Endothelial cell of umbilical vein (primary cell): ENCODE data around the gene UNC5C. TPM values are rescaled to one million over a fixed set of nuclear protein-coding genes. Genes with fewer than 3 reads are reported as not detected.

Source experiments
- BruUV-seq: library from RNA; stranded (reverse); fragments of 400-500 nt; replicated peaks from 2 replicates; lab custom pipeline; 2021; lab: Mats Ljungman, UMichigan
- CTCF ChIA-PET: fragments of 300-600, 350-600 bp; sonication (Branson Sonifier 250); formaldehyde crosslinking; loops from one replicate; lab custom pipeline; 2021; ENCODE audit warnings: antibody characterized with exemption, inconsistent platforms; lab: Charles Lee
- POLR2A ChIA-PET: fragments of 300-600, 350-600 bp; sonication (Branson Sonifier 250); formaldehyde crosslinking; loops from one replicate; lab custom pipeline; 2021; ENCODE audit warnings: antibody characterized with exemption, inconsistent platforms; lab: Charles Lee
- DNase-seq: peaks from one replicate; pipeline ENCODE4 v3.0.0-alpha.2; 2011; ENCODE audit warnings: low read depth, low spot score
- FAIRE-seq: peaks from 2 replicates; lab custom pipeline; 2011; peaks lifted over from hg19 to GRCh38; lab: Jason Lieb, UNC
- H2AFZ ChIP-seq: 2 replicates; pipeline ENCODE4 v1.6.0; 2012; ENCODE audit warnings: low read depth, low read length, control low read depth, inconsistent platforms
- H3K27ac ChIP-seq: 2 replicates; pipeline ENCODE4 v1.5.1; 2011; ENCODE audit warnings: low read depth, mild to moderate bottlenecking, control low read depth, low read length, moderate library complexity; ENCODE audit not compliant: insufficient read depth
- H3K27me3 ChIP-seq, 2 experiments: 2 replicates each; pipeline versions ENCODE4 v1.6.0 to v1.6.1; 2011; ENCODE audit warnings: low read length in 2 of 2, mixed read lengths in 1 of 2; ENCODE audit not compliant: control insufficient read depth in 2 of 2, insufficient read depth in 2 of 2
- H3K36me3 ChIP-seq, 2 experiments: 2 replicates in 1 of 2; 3 replicates in 1 of 2; pipeline ENCODE4 v1.5.1; 2011; ENCODE audit warnings: low read length in 2 of 2, mild to moderate bottlenecking in 1 of 2, moderate library complexity in 1 of 2; ENCODE audit not compliant: control insufficient read depth in 2 of 2, insufficient read depth in 2 of 2; ENCODE audit errors: extremely low read depth in 1 of 2
- H3K4me1 ChIP-seq: 3 replicates; pipeline ENCODE4 v1.5.1; 2011; ENCODE audit warnings: mild to moderate bottlenecking, low read length; ENCODE audit not compliant: control insufficient read depth, insufficient read depth; ENCODE audit errors: extremely low read depth
- H3K4me2 ChIP-seq: 2 replicates; pipeline ENCODE4 v1.6.1; 2011; ENCODE audit warnings: low read length, control low read depth, mixed read lengths; ENCODE audit not compliant: insufficient read depth
- H3K4me3 ChIP-seq, 3 experiments: fragments of 200-600 bp in 1 of 3; sonication (generic), shearing (Covaris generic) in 1 of 3; replicated peaks in 1 of 3; 2 replicates each; pipeline ENCODE4 v1.5.1; 2011 to 2016; ENCODE audit warnings: control low read depth in 3 of 3, low read length in 3 of 3, mild to moderate bottlenecking in 2 of 3, inconsistent platforms in 1 of 3, low read depth in 1 of 3, moderate library complexity in 1 of 3; ENCODE audit not compliant: insufficient read depth in 1 of 3
- H3K79me2 ChIP-seq: 2 replicates; pipeline ENCODE4 v1.6.0; 2012; ENCODE audit warnings: low read length, inconsistent platforms; ENCODE audit not compliant: control insufficient read depth, insufficient read depth
- H3K9ac ChIP-seq: replicated peaks from 2 replicates; pipeline ENCODE3; 2011; ENCODE audit warnings: low read length, control low read depth; ENCODE audit not compliant: insufficient read depth; ENCODE audit errors: extremely low read depth
- H3K9me1 ChIP-seq: replicated peaks from 3 replicates; pipeline ENCODE4 v1.6.0; 2011; ENCODE audit warnings: mild to moderate bottlenecking, low read length; ENCODE audit not compliant: control insufficient read depth, insufficient read depth; ENCODE audit errors: extremely low read depth
- H3K9me3 ChIP-seq: replicated peaks from 2 replicates; pipeline ENCODE4 v1.5.1; 2012; ENCODE audit warnings: low read length, inconsistent platforms; ENCODE audit not compliant: control insufficient read depth, insufficient read depth
- H4K20me1 ChIP-seq: replicated peaks from 2 replicates; pipeline ENCODE3; 2011; ENCODE audit warnings: mild to moderate bottlenecking, low read length; ENCODE audit not compliant: control insufficient read depth, insufficient read depth; ENCODE audit errors: extremely low read depth
- EZH2 ChIP-seq: IDR thresholded peaks from 2 replicates; pipeline ENCODE4 v1.6.1; 2012; ENCODE audit warnings: borderline replicate concordance, low read depth, mild to moderate bottlenecking, moderate library complexity, low read length, inconsistent platforms; ENCODE audit not compliant: severe bottlenecking
- FOS ChIP-seq: IDR thresholded peaks from 2 replicates; pipeline ENCODE4 v1.6.1; 2011; ENCODE audit warnings: mild to moderate bottlenecking, low read length, moderate library complexity, borderline replicate concordance; ENCODE audit not compliant: insufficient read depth
- GATA2 ChIP-seq: IDR thresholded peaks from 2 replicates; pipeline ENCODE4 v1.7.0; 2011; ENCODE audit warnings: low read depth, mild to moderate bottlenecking, moderate library complexity, mixed read lengths, low read length; ENCODE audit not compliant: insufficient read length, insufficient read depth
- JUN ChIP-seq: IDR thresholded peaks from 2 replicates; pipeline ENCODE4 v1.6.1; 2011; ENCODE audit warnings: borderline replicate concordance, low read depth; ENCODE audit not compliant: insufficient read length, insufficient read depth
- MYC ChIP-seq: IDR thresholded peaks from one replicate; pipeline ENCODE4 v1.6.1; 2011; ENCODE audit warnings: mild to moderate bottlenecking, low read depth, low read length
- POLR2A ChIP-seq: IDR thresholded peaks from 2 replicates; pipeline ENCODE4 v1.6.1; 2012; ENCODE audit warnings: low read depth, mild to moderate bottlenecking, control low read depth, low read length
- POLR2AphosphoS5 ChIP-seq: IDR thresholded peaks from 2 replicates; pipeline ENCODE4 v1.6.1; 2012; ENCODE audit warnings: low read depth, mild to moderate bottlenecking, control low read depth, low read length, moderate library complexity; ENCODE audit not compliant: insufficient read depth
- dilution Hi-C: fragments of 300-500 bp; cut with MboI; formaldehyde crosslinking; loops from one replicate; pipeline ENCODE4 v1.15.0; 2019; ENCODE audit warnings: low sequenced_read_pairs; ENCODE audit not compliant: extremely low pct_ligation_motif_present
- intact Hi-C: fragments of 100-400 bp; cut with micrococcal nuclease; formaldehyde crosslinking; loops from one replicate; pipeline ENCODE4 v1.10.0; 2022
- polyA plus RNA-seq, 4 experiments: library from polyadenylated mRNA; depleted of rRNA in 3 of 4; stranded (reverse) in 3 of 4; unstranded in 1 of 4; fragments of >200 nt; gene quantifications; 2 replicates each; pipeline versions ENCODE4 v1.2.1 to v1.2.3, GENCODE V29; 2011 to 2012; ENCODE audit warnings: missing spikeins in 1 of 4
- total RNA-seq: library from RNA; stranded (reverse); gene quantifications from 2 replicates; pipeline ENCODE4 v1.2.3, GENCODE V29; 2021
- TF ChIP-seq, protein P1 (sequence below): IDR thresholded peaks from 2 replicates; pipeline ENCODE4 v1.6.1; 2011; ENCODE audit not compliant: insufficient read depth, insufficient read length
- TF ChIP-seq, protein P2 (sequence below), 2 donors: IDR thresholded peaks; 1 replicate in 1 of 2; 2 replicates in 1 of 2; pipeline ENCODE4 v1.5.1; 2011; ENCODE audit warnings: low read length in 2 of 2, mild to moderate bottlenecking in 2 of 2, moderate library complexity in 2 of 2, control low read depth in 1 of 2, inconsistent platforms in 1 of 2, low read depth in 1 of 2; ENCODE audit not compliant: insufficient read depth in 1 of 2; ENCODE audit errors: extremely low read depth in 1 of 2

The UNC5C gene
- total and polyA plus RNA-seq, 2 donors (not counting 3 experiments of a cell fraction or from before 2014, with no cell fraction given) = 0.44 to 0.53 TPM

DNA sequence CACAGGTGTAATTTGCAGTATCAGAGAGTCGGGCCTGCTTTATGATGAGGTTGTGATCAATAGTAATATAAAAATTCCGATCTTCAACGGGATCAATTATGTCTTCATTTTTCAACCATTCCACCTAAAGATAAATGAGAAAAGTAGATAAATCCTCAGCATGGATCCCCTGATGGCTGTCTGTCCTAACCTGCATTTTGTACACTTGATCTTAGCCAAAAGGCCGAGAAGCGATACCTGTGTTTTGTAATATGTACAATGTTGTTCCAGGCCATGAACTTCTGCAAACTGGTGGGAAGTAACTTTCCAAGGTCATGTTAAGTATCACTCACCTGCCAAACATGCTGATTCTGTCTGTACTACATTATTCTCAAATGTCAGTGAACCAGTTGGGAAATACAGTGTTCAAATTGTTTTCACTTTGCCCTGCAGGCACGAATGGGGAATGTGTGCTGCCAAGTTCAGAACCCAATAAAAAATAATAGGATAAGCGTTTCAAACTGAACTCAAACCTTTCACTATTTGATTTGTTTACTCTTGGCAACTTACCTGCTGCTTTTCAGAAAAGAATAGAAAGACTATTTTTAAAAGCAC, 298.1 kb downstream of the UNC5C start:
- no TSS peak for BruUV-seq
- POLR2A ChIA-PET = no interaction called here
- TF ChIP-seq POLR2A = no peak
- no peak for TF ChIP-seq EZH2
- TF ChIP-seq, protein P1, sequence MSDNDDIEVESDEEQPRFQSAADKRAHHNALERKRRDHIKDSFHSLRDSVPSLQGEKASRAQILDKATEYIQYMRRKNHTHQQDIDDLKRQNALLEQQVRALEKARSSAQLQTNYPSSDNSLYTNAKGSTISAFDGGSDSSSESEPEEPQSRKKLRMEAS = no peak
- no peak for TF ChIP-seq GATA2
- no peak for TF ChIP-seq JUN
- no peak for TF ChIP-seq POLR2AphosphoS5
- no peak for TF ChIP-seq FOS
- TF ChIP-seq MYC = no peak
- TF ChIP-seq, protein P2, sequence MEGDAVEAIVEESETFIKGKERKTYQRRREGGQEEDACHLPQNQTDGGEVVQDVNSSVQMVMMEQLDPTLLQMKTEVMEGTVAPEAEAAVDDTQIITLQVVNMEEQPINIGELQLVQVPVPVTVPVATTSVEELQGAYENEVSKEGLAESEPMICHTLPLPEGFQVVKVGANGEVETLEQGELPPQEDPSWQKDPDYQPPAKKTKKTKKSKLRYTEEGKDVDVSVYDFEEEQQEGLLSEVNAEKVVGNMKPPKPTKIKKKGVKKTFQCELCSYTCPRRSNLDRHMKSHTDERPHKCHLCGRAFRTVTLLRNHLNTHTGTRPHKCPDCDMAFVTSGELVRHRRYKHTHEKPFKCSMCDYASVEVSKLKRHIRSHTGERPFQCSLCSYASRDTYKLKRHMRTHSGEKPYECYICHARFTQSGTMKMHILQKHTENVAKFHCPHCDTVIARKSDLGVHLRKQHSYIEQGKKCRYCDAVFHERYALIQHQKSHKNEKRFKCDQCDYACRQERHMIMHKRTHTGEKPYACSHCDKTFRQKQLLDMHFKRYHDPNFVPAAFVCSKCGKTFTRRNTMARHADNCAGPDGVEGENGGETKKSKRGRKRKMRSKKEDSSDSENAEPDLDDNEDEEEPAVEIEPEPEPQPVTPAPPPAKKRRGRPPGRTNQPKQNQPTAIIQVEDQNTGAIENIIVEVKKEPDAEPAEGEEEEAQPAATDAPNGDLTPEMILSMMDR (IDR thresholded peaks at IDR 0.05; ENCODE audit: extremely low read depth in 1 of 2, insufficient read depth in 1 of 2, low read depth in 1 of 2, low read length in 2 of 2) = no peak

More for the DNA sequence above, 298.1 kb downstream of the UNC5C start:
- no peak for FAIRE-seq
- Histone ChIP-seq H3K9me3 (no peaks in the 10 kb centered on the region), H3K9ac (no peak overlapping the region), H3K4me2 (no peak overlapping the region), H3K79me2 (no peaks in the 10 kb centered on the region), H3K27ac (no peak overlapping the region), H2AFZ (no peak overlapping the region), H3K4me3 (no peak overlapping the region), H3K9me1 (no peaks in the 10 kb centered on the region), H4K20me1 (no peaks in the 10 kb centered on the region), H3K36me3 (no peaks in the 10 kb centered on the region), H3K4me1 (peaks cover 4% of the 10 kb centered on the region), H3K27me3 (no peaks in the 10 kb centered on the region)
- CTCF ChIA-PET = interaction anchor here (1.6 kb wide), 1 partner anchor 46 kb away, joined by 3 read pairs; no protein-coding TSS in a partner anchor
- DNase-seq = no peak
- dilution Hi-C loops (no loop called here), intact Hi-C loops (no loop called here)
